OCI-LY1 (cell line): ENCODE results near the gene WDR31.

Experiments used
- CTCF ChIP-seq: fragments of 200-600 bp; sonication (generic), shearing (Covaris generic); IDR thresholded peaks from 2 replicates; pipeline ENCODE4 v1.5.1; 2017; ENCODE audit warnings: mild to moderate bottlenecking, antibody characterized with exemption, low read length, moderate library complexity, mixed read lengths
- EZH2 ChIP-seq: fragments of 200-600 bp; sonication (generic), shearing (Covaris generic); IDR thresholded peaks from 2 replicates; pipeline ENCODE4 v1.8.0; 2017; ENCODE audit warnings: borderline replicate concordance, mixed run types, mild to moderate bottlenecking, antibody characterized with exemption, low read length, moderate library complexity, mixed read lengths

GRCh38 chr9:113373676-113374392, 33.8 kb upstream of the WDR31 start:
- TF ChIP-seq CTCF: no peak
- no peak for TF ChIP-seq EZH2
